ENCODE data around the gene TPD52L2.
A peak's percentile ranks its signal among the peaks of the same experiment; 100 is the strongest.

Gene TPD52L2

GRCh38 chr20:63893999-63894357 lies 28.9 kb downstream of the TPD52L2 start:
- no CpG with 5 or more reads among the region's 6 CpGs for WGBS (ENCODE audit: extremely low coverage, insufficient coverage, low lambda C conversion rate)
- H4K8ac ChIP-seq (ENCODE audit: low read depth, low read length) = no peak overlapping the region
- no peak overlapping the region for H3K4me3 ChIP-seq (ENCODE audit: low read length)
- peaks cover 8% of the 10 kb centered on the region for H3K4me1 ChIP-seq (ENCODE audit: control insufficient read depth, low read depth, low read length)
- H3K4ac ChIP-seq (ENCODE audit: low read depth, low read length) = no peak overlapping the region
- H2BK120ac ChIP-seq (ENCODE audit: low read depth, low read length) = no peak overlapping the region
- peak overlapping the region; percentile 96 for H3K4me2 ChIP-seq (ENCODE audit: low read length)
- H4K5ac ChIP-seq (ENCODE audit: low read length) = no peak overlapping the region
- H3K27ac ChIP-seq (ENCODE audit: low read depth, low read length) = no peak overlapping the region
- no peak overlapping the region for H2BK15ac ChIP-seq (replicated peaks; ENCODE audit: low read depth)
- H3K79me1 ChIP-seq (ENCODE audit: low read length) = peaks cover 13% of the 10 kb centered on the region
- peak overlapping the region; percentile 55 for H3K9ac ChIP-seq (ENCODE audit: low read length)
- peaks cover 5% of the 10 kb centered on the region for H3K36me3 ChIP-seq (ENCODE audit: control insufficient read depth, insufficient read depth, low read length)
- H3K18ac ChIP-seq (ENCODE audit: low read length) = no peak overlapping the region
- H3K23ac ChIP-seq (ENCODE audit: low read length) = peak overlapping the region; percentile 89
- H3K56ac ChIP-seq (ENCODE audit: low read length) = peak overlapping the region; percentile 60
- no peak for DNase-seq
- H3K27me3 ChIP-seq (ENCODE audit: insufficient read depth, low read length, poor library complexity) = no peaks in the 10 kb centered on the region
- peaks cover 18% of the 10 kb centered on the region for H3K79me2 ChIP-seq (ENCODE audit: control insufficient read depth, insufficient read depth, low read length)
- no peak overlapping the region for H2BK5ac ChIP-seq (ENCODE audit: low read length)
- H2AK5ac ChIP-seq (ENCODE audit: low read length) = no peak overlapping the region

- peaks cover 13% of the 10 kb centered on the region for H3K79me1 ChIP-seq (ENCODE audit: low read length)
- H3K4me1 ChIP-seq (ENCODE audit: control insufficient read depth, low read depth, low read length) = peaks cover 8% of the 10 kb centered on the region
- WGBS (ENCODE audit: extremely low coverage, insufficient coverage, low lambda C conversion rate) = no CpG with 5 or more reads among the region's 82 CpGs
- H3K36me3 ChIP-seq (ENCODE audit: control insufficient read depth, insufficient read depth, low read length) = peaks cover 5% of the 10 kb centered on the region
- H3K4me2 ChIP-seq (ENCODE audit: low read length) = peak within 1 kb of the TSS; percentile 96
- H4K8ac ChIP-seq (ENCODE audit: low read depth, low read length) = peak within 1 kb of the TSS; percentile 56
- no peak within 1 kb of the TSS for H4K5ac ChIP-seq (ENCODE audit: low read length)
- peaks cover 18% of the 10 kb centered on the region for H3K79me2 ChIP-seq (ENCODE audit: control insufficient read depth, insufficient read depth, low read length)
- H2BK15ac ChIP-seq (replicated peaks; ENCODE audit: low read depth) = no peak within 1 kb of the TSS
- H3K4ac ChIP-seq (ENCODE audit: low read depth, low read length) = peak within 1 kb of the TSS; percentile 88
- DNase-seq = peak; percentile 90
- H2BK120ac ChIP-seq (ENCODE audit: low read depth, low read length) = no peak within 1 kb of the TSS
- H3K9ac ChIP-seq (ENCODE audit: low read length) = peak within 1 kb of the TSS; percentile 66
- no peak within 1 kb of the TSS for H3K27ac ChIP-seq (ENCODE audit: low read depth, low read length)
- H3K4me3 ChIP-seq (ENCODE audit: low read length) = peak within 1 kb of the TSS; percentile 43
- H2AK5ac ChIP-seq (ENCODE audit: low read length) = no peak within 1 kb of the TSS
- peak within 1 kb of the TSS; percentile 53 for H3K18ac ChIP-seq (ENCODE audit: low read length)
- no peaks in the 10 kb centered on the region for H3K27me3 ChIP-seq (ENCODE audit: insufficient read depth, low read length, poor library complexity)
- peak within 1 kb of the TSS; percentile 60 for H3K56ac ChIP-seq (ENCODE audit: low read length)
- H2BK5ac ChIP-seq (ENCODE audit: low read length) = no peak within 1 kb of the TSS
- peak within 1 kb of the TSS; percentile 89 for H3K23ac ChIP-seq (ENCODE audit: low read length)
These were observed 29.5 kb downstream of the TPD52L2 start, which contains the start of gene DNAJC5 for GRCh38 chr20:63894358-63895201. Gene DNAJC5 (plus strand): TSS chr20:63895126. CDS start chr20:63928346, 33,220 bp downstream.

GRCh38 chr20:63895202-63895951 lies 30.3 kb downstream of the TPD52L2 start:
- Histone ChIP-seq H3K56ac (ENCODE audit: low read length) (peak overlapping the region; percentile 46), H2AK5ac (ENCODE audit: low read length) (no peak overlapping the region), H3K9ac (ENCODE audit: low read length) (peak overlapping the region; percentile 66), H2BK5ac (ENCODE audit: low read length) (no peak overlapping the region), H3K18ac (ENCODE audit: low read length) (peak overlapping the region; percentile 53), H2BK120ac (ENCODE audit: low read depth, low read length) (no peak overlapping the region), H3K4me1 (ENCODE audit: control insufficient read depth, low read depth, low read length) (peaks cover 8% of the 10 kb centered on the region), H3K27me3 (ENCODE audit: insufficient read depth, low read length, poor library complexity) (no peaks in the 10 kb centered on the region), H3K4me3 (ENCODE audit: low read length) (peak overlapping the region; percentile 39), H3K23ac (ENCODE audit: low read length) (no peak overlapping the region), H3K36me3 (ENCODE audit: control insufficient read depth, insufficient read depth, low read length) (peaks cover 5% of the 10 kb centered on the region), H3K4me2 (ENCODE audit: low read length) (peak overlapping the region; percentile 60), H3K27ac (ENCODE audit: low read depth, low read length) (no peak overlapping the region), H4K5ac (ENCODE audit: low read length) (no peak overlapping the region), H4K8ac (ENCODE audit: low read depth, low read length) (peak overlapping the region; percentile 56), H3K4ac (ENCODE audit: low read depth, low read length) (peak overlapping the region; percentile 88), H3K79me1 (ENCODE audit: low read length) (peaks cover 13% of the 10 kb centered on the region), H3K79me2 (ENCODE audit: control insufficient read depth, insufficient read depth, low read length) (peaks cover 18% of the 10 kb centered on the region), H2BK15ac (replicated peaks; ENCODE audit: low read depth) (no peak overlapping the region)
- WGBS (ENCODE audit: extremely low coverage, insufficient coverage, low lambda C conversion rate) = no CpG with 5 or more reads among the region's 87 CpGs
- no peak for DNase-seq

GRCh38 chr20:63895952-63896263 lies 30.8 kb downstream of the TPD52L2 start:
- H3K4me1 ChIP-seq (ENCODE audit: control insufficient read depth, low read depth, low read length) = peaks cover 8% of the 10 kb centered on the region
- no peak overlapping the region for H3K56ac ChIP-seq (ENCODE audit: low read length)
- H3K23ac ChIP-seq (ENCODE audit: low read length) = no peak overlapping the region
- H2BK15ac ChIP-seq (replicated peaks; ENCODE audit: low read depth) = no peak overlapping the region
- H3K4me2 ChIP-seq (ENCODE audit: low read length) = peak overlapping the region; percentile 60
- H3K79me1 ChIP-seq (ENCODE audit: low read length) = peaks cover 13% of the 10 kb centered on the region
- no peak overlapping the region for H3K27ac ChIP-seq (ENCODE audit: low read depth, low read length)
- peak overlapping the region; percentile 2 for H3K4me3 ChIP-seq (ENCODE audit: low read length)
- no CpG with 5 or more reads among the region's 5 CpGs for WGBS (ENCODE audit: extremely low coverage, insufficient coverage, low lambda C conversion rate)
- no peak overlapping the region for H4K5ac ChIP-seq (ENCODE audit: low read length)
- no peaks in the 10 kb centered on the region for H3K27me3 ChIP-seq (ENCODE audit: insufficient read depth, low read length, poor library complexity)
- peak overlapping the region; percentile 66 for H3K9ac ChIP-seq (ENCODE audit: low read length)
- no peak overlapping the region for H4K8ac ChIP-seq (ENCODE audit: low read depth, low read length)
- no peak overlapping the region for H3K18ac ChIP-seq (ENCODE audit: low read length)
- H2AK5ac ChIP-seq (ENCODE audit: low read length) = no peak overlapping the region
- peaks cover 18% of the 10 kb centered on the region for H3K79me2 ChIP-seq (ENCODE audit: control insufficient read depth, insufficient read depth, low read length)
- H3K36me3 ChIP-seq (ENCODE audit: control insufficient read depth, insufficient read depth, low read length) = peaks cover 4% of the 10 kb centered on the region
- H2BK120ac ChIP-seq (ENCODE audit: low read depth, low read length) = no peak overlapping the region
- no peak for DNase-seq
- H2BK5ac ChIP-seq (ENCODE audit: low read length) = no peak overlapping the region
- no peak overlapping the region for H3K4ac ChIP-seq (ENCODE audit: low read depth, low read length)

- H3K4me3 ChIP-seq (ENCODE audit: low read length) = no peak overlapping the region
- no peak overlapping the region for H3K18ac ChIP-seq (ENCODE audit: low read length)
- peak overlapping the region; percentile 28 for H3K56ac ChIP-seq (ENCODE audit: low read length)
- peak; percentile 40 for DNase-seq
- H3K4me2 ChIP-seq (ENCODE audit: low read length) = peak overlapping the region; percentile 60
- H3K27ac ChIP-seq (ENCODE audit: low read depth, low read length) = no peak overlapping the region
- H3K4ac ChIP-seq (ENCODE audit: low read depth, low read length) = no peak overlapping the region
- peak overlapping the region; percentile 66 for H3K9ac ChIP-seq (ENCODE audit: low read length)
- H3K79me2 ChIP-seq (ENCODE audit: control insufficient read depth, insufficient read depth, low read length) = peaks cover 22% of the 10 kb centered on the region
- no peak overlapping the region for H4K5ac ChIP-seq (ENCODE audit: low read length)
- peaks cover 8% of the 10 kb centered on the region for H3K4me1 ChIP-seq (ENCODE audit: control insufficient read depth, low read depth, low read length)
- peaks cover 16% of the 10 kb centered on the region for H3K79me1 ChIP-seq (ENCODE audit: low read length)
- no peaks in the 10 kb centered on the region for H3K27me3 ChIP-seq (ENCODE audit: insufficient read depth, low read length, poor library complexity)
- WGBS (ENCODE audit: extremely low coverage, insufficient coverage, low lambda C conversion rate) = no CpG with 5 or more reads among the region's 18 CpGs
- no peak overlapping the region for H2BK120ac ChIP-seq (ENCODE audit: low read depth, low read length)
- peaks cover under 1% of the 10 kb centered on the region for H3K36me3 ChIP-seq (ENCODE audit: control insufficient read depth, insufficient read depth, low read length)
- H3K23ac ChIP-seq (ENCODE audit: low read length) = no peak overlapping the region
- H4K8ac ChIP-seq (ENCODE audit: low read depth, low read length) = no peak overlapping the region
- no peak overlapping the region for H2AK5ac ChIP-seq (ENCODE audit: low read length)
- H2BK5ac ChIP-seq (ENCODE audit: low read length) = no peak overlapping the region
- no peak overlapping the region for H2BK15ac ChIP-seq (replicated peaks; ENCODE audit: low read depth)
These were observed 31.4 kb downstream of the TPD52L2 start for GRCh38 chr20:63896264-63897105.

All from mesendoderm (in vitro differentiated cells).